HG02970 (cell line): ENCODE data around the gene RTN4R.
"Not testable (repeated sequence)": the region's sequence is repeated elsewhere in the genome, so short reads cannot be mapped to it uniquely, and the experiment has no call there.

Experiments
- ATAC-seq: cut with Tn5 transposase; IDR thresholded peaks from one replicate; pipeline ENCODE4 v1.9.1; 2021; ENCODE audit warnings: mild to moderate bottlenecking, moderate library complexity, moderate number of reproducible peaks; ENCODE audit not compliant: unreplicated experiment, low FRiP score

The RTN4R gene

GRCh38 chr22:20273758-20274181 is 5.7 kb upstream of the RTN4R start:
- no peak for ATAC-seq

- ATAC-seq, result no peak
Observed at GRCh38 chr22:20272700-20273099, 4.6 kb upstream of the RTN4R start.

DNA sequence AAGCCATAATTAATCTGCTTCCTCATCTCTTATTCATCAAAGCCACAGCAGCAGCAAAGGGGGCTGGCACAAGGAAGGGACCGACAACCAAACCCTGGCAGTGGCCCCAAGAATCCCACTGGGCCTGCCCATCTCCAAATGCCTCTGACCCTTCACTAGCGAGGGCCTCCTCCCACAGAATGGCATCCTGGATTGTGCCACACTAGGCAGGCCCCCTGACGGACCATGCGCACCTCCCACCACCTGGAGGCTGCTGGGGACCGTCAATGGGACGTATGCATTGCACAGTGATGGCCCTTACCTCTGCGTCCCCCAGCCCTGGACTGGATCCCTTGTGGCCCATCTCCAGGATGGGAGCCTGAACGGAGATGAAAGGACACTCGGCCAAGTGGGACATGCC is 4.1 kb upstream of the RTN4R start:
- ATAC-seq, result no peak

DNA sequence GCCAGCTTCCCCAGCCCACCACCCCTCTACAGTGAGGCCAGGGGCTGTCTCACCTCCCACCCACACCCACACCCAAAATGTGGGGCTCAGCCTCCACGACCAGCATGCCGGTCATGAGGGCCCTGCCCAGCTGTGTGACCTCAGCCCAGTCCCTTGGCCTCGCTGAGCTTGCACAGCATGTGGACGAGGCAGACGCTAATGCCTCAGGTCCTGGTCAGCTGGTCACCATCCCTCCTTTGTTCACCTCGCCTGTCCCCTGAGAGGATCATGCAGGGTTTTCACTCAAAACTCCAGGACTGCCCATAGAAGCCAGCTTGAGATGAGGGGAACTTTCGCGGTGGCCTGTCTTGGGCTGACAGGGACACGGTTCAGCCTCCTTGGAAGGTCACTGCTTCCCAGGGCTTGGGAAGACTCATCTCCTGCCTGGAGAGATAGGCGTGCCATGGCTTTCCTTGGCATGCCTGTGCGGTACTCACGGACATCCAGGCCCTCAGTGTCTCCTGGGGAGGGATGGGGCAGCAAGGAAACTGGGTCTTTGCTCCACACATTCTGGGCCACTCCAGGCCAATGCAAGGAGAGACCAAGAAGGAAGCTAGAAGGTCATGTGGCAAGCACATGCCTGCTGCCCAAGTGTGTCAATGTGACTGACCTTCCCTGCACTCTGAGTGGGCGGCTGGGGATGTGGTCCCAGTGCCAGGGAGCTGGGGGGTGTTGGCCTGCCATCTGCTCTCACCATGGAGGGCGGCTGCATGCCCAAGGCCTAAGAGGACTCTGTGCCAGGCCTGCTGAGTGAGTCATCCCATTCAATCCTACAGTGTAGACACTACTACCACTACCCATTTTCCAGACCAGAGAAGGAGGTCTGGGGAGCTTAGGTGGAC is 3.2 kb upstream of the RTN4R start:
- ATAC-seq, result no peak

- not testable (repeated sequence) for ATAC-seq
Observed at GRCh38 chr22:20270190-20271113, 2.3 kb upstream of the RTN4R start.

DNA sequence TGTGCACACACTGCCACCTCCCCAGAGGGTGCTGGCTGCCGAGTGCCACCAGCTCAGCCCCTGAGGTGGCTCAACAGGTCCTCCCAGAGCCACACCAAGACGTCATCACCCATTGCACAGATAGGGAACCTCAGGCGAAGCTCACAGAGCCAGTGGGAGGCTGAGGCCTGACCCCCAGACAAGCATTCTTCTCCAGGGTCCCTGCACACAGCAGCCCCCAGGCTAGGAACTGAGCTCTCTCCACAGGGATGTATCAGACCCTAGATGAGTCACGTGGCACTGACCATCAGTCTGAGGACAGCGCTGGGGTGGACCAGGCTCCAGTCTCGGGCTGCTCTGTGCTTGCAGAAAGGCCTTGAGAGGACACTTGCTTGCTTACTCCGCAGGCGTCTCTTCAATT is 1.6 kb upstream of the RTN4R start:
- ATAC-seq, result not testable (repeated sequence)

GRCh38 chr22:20269201-20269600 is 1.1 kb upstream of the RTN4R start:
- not testable (repeated sequence) for ATAC-seq

DNA sequence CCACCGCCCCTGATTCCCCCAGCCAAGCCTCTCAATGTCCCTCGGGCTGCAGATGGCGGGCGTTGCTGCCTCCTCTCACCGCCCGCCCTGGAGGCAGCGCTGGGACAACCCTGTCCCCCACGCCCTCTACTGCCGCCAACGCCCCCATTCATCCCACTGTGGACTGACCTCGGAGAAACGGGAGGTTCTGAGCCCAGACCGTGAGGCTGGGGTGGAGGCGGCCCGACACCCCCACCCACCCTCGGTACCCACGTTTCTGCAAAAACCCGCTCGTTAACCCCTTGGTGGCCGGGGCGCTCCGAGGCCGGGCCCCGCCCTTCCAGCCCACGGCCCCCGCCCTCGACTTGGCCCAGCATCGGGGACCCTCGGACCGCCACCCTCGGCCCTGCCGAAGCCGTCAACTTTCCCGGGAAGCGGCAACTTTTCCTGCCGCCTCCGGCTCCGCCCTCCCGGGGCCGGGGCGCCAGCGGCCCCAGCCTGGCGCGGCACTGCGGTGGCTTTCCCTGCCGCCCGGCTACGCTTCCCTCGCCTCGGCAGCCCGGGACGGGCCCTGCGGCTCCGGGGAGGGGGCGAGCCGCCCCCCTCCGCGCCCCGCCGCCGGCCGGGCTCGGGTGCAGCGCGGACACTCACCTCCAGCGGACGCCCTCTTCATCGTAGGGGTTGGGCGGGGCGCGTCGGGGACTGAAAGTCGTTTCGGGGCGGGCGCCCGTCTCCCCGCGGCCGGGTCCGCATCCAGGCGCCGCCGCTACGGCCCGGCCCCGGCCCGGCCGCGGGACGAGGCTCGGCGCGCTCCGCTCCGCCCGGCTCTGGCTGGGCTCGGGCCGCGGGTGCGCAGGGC is 458 bp downstream of the RTN4R start:
- ATAC-seq, result no peak

DNA sequence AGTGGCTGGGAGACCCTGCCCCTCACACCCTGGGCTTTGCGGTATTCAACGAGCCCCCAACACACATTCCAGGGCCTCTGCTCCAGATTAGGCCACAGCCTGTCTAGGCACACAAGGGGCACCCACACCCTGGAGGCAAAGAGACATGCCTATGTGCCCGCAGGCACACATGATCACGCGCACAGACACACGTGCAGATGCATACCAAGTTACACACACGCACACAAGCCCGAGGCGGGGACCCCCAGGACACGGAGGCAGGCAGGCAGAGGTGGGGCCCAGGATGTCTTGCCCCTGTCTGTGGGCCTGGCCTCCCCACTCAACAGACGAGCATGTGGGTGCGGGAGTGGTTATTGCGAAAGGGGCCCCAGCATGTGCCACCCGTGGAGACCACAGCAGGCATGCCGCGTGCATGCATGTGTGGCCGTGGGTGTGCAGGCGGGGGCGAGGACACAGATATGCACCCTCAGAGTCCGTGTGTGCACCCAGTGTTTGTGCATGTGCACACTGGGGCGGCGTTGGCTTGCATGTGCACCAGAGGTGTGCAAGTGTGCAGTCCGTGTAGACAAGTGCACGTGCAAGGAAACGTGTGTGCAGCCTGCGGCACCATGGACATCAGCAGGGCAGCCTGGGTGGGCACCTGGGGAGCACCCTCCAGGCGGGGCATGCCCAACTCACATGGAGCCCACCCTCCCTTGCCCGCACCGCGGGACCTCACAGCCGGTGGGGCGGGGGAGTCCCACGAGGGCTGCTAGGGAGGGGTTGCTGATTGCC is 1.3 kb downstream of the RTN4R start:
- ATAC-seq, result not testable (repeated sequence)

- not testable (repeated sequence) for ATAC-seq
Observed at GRCh38 chr22:20265772-20266666, 2.1 kb downstream of the RTN4R start.

DNA sequence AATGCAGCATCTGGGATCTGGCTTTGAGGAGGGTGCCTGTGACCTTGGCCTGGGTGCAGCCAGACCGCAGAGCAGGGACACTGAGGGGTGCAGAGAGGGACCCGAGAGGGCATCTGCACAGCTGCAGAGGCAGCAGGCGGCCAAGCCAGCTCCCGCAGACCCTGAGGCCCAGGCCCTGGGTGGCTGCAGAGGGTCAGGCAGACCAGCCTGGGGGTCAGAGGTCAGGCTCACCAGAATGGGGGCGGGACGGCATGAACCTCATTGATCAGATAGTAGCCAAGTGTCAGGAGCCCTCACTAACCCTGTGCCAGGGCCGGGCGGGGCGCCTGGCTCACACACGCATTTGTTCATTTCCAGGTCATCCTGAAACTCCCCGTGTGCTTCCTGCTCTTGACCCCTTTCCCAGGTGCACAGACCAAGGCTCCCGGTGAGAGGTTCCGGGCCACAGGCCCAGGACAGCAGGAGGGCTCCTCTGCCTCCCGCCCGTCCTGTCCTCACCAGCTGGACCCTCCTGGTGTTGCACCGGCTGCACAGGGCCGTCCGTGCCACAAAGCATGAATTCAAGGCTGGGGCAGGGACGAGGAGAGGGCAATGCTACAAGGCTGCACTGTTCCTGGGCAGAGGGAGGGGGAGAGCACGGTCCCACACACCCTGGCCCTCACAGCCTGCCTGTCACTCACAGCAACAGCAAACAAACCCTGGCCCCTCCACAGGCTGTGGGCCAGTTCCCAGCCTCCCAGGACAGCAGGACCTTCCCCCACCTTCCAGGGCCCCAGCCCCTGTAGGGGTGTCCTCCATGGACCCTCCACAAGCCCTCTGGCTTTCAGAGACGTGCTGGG is 3.3 kb downstream of the RTN4R start:
- no peak for ATAC-seq

DNA sequence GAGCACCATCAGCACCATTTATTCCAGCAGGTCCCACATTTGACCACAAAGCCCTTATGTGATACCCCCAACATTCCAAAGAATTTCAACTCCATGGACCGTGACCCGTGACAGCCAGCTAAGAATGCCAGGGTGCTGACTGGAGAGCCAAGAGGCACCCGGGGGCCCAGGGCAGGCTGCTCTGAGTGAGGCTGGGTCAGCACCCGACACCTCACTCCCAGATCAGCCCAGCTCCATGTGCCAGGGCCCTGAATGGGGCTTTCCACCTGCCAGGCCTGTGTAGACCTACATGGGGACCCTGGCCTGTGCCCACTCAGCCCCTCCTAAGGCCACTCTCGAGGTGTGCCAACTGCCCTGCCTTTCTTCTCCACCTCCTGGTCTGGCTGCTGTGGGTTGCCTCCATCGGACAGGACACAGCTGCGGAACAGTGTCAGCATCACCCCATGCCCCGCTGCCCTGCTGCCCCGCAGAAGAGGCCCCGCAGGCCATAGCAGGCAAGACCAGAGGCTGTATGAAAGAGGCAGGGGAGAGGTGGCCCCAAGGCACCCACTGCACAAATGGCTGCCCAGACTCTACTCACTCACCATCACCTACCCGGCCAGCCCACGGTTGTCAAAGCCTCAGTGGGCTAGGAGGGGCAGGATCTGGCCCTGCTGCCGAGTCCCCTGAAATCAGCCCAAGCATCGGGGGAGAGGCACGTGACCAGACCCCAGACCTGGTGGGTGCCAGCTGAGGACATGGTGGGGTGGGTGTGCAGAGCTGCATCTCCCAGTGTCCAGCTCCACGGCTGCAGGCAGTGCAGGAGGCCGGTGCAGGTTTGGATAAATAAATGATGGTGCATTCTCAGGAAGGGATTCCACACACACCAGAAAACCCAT is 4.5 kb downstream of the RTN4R start:
- not testable (repeated sequence) for ATAC-seq

DNA sequence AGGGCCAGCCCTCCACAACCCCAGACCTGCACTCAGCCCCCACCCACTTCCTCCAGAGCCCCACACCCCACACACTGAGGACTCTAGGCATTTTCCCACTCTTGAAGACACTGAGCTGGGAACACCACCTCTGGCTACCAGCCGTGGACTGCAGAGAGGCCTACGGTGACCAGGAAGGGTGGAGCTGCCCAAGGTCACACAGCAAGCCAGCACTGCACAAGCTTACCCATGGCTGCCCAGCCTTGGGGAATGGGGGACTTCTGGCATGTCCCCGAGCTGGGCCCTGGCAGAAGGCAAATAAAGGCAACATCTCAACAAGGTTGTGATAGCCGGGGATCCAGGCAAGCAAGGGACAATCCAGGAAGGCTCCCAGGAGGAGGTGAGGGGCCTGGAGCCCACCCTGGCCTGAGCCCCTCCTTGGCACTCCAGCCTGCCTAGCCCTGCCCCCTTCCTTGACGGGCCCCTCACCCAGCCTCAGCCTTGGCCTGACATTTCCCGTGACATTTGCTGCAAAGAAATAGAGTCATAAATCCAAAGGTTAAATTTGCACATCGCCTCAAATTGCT is 5.5 kb downstream of the RTN4R start:
- no peak for ATAC-seq

DNA sequence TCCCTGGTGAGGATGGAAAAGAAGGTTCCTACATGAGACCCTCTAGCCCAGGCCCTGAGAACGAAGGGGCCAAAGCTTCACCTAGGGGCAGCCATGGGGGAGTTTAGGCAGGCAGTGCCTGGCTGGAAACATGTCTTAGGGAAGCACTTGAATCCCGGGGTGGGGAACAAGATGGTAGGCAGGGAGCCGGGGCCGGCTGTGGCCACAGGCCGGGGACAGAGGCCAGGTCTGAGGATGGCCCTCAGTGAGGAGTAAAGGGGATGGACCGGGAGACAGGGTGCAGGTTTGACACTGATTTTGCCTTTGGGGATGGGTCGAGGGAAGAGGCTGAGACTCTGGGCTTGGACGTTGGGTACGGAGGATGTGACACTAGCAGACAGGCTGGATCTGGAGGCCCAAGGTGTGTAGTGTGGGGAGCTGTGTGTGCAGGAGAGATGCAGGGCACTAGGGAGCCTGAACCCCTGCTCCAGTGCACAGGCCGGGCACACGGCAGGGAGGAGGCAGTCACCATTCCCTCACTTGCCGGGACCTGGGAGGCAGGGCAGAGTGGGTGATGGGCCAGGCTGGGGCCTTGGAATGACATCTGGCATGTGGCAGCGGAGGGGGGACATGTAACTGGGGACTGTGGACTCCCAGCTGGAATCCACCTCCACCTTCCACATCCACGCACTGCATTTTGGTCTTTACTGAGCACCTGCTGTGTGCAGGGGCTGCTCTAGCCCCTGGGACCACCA is 6.1 kb downstream of the RTN4R start:
- ATAC-seq, result no peak

DNA sequence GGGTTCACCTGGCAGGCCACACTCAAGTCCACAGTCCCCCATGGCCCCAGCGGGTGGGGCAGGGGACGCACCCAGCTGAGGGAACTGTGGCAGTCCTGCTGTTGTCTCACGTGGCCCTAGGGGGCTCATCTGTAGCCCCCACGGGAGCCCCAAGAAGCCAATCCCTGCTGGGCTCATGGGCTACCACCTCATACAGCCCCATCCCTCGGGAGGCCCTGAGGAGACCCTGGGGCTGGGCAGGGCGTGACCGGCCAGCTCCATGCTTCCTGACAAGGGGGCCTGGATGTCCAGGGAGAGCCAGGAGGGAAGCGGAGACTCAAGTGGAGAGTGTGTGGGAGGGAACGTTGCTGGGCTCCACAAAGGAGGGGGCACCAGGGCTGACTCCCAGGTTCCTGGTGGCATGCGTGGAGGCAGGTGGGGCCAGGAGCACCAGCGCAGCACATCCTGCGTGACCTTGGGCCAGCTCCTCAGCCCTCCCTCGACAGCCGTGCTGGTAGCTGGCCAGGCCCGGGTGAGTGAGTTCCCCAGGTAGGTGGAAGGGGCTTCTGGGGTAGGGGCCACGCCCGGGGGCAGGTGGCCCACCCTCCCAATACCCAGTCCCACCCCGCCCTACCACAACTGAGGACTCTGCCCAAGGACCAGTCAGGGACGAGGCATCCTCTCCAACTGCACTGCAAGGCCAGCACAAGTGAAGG is 7.9 kb downstream of the RTN4R start:
- no peak for ATAC-seq
